ENCODE results near the gene PTPRR.

DNA sequence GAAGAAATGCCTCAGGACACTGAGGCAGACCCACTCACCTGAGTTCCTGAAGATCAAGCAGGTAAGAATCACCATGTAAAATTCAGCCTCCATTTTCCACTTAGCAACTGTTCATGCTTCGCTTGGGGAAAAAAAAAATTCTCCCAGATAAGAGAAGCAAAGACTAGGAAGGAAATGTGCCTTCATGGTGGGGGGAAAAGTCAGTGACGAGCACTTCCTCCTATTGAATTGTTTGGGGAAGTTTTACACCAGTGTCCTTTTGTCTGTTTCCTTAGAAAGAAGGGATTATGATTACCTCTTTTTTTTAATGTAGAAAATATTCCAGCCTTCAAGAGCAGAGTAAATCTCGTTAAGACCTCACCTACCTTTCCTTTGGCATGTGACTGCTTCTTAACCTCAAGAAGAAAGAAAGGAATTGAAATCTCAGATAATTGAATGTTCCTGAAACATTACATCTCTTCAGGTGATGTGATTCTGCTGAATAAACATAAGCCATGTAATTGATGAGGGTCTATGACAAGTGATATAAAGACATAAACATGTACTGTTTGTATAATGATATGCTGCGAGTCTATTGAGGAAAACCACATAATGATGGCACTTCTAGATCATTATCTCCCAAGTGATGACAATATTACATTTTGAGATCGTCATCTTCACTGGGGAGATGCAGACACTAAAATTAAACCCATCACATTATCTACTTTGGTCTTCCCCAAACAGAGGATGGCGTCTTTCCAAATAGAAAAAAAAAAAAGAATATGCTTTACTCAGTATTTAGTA lies 283.0 kb downstream of the PTPRR start, which contains the start of gene PTPRB:
- TF ChIP-seq YY1 (IDR thresholded peaks at IDR 0.05; ENCODE audit: insufficient read depth, insufficient read length): no peak
- TF ChIP-seq ZNF274 (IDR thresholded peaks at IDR 0.05; ENCODE audit: low read depth, low read length): no peak

Measured in NT2/D1 (cell line).